Sciatic nerve (tissue), 2 donors: Measurements from ENCODE around the gene PTPRN2. TPM values are rescaled to one million over a fixed set of nuclear protein-coding genes. Genes with fewer than 3 reads are reported as not detected.

ENCODE experiments used
- ATAC-seq: fragments of 200-7000 bp; cut with Tn5 transposase; one replicate; pipeline ENCODE4 v1.9.1; 2020; ENCODE audit warnings: mild to moderate bottlenecking, moderate library complexity
- DNase-seq: peaks from one replicate; pipeline ENCODE4 v3.0.0-alpha.2; 2020; ENCODE audit warnings: low spot score
- intact Hi-C: fragments of 100-400 bp; cut with DNase I; formaldehyde crosslinking; loops from one replicate; pipeline ENCODE4 v1.14.2; 2022
- total RNA-seq: library from RNA; stranded (reverse); fragmentation: NEBNext Ultra II Directional; extraction: Animal tissue kit (Norgen Biotek cat#: 25700); gene quantifications from one replicate; pipeline ENCODE4 v1.2.1, GENCODE V29; 2021
- donor health status: DM: no; HTN: no; CAD: no.
- donor health status: DM: no; HTN: no; CAD: no.

The PTPRN2 gene
- total RNA-seq, 1 donor from 2014 or later, result 12.7 TPM

GRCh38 chr7:157543791-157544190, 1043.8 kb downstream of the PTPRN2 start:
- DNase-seq (no peak), ATAC-seq (no peak)
- intact Hi-C loops, result no loop called here

GRCh38 chr7:157543276-157543675, 1044.3 kb downstream of the PTPRN2 start:
- DNase-seq (peak; percentile 43), ATAC-seq (no peak)
- intact Hi-C loops, result no loop called here

- no peak for ATAC-seq
- intact Hi-C loops, result no loop called here
- peak; percentile 38 for DNase-seq
Observed at GRCh38 chr7:157542068-157543021, 1045.3 kb downstream of the PTPRN2 start.

- ATAC-seq (no peak), DNase-seq (peak; percentile 45)
- intact Hi-C loops, result no loop called here
Observed at GRCh38 chr7:157541295-157542067, 1046.1 kb downstream of the PTPRN2 start.

GRCh38 chr7:157540606-157541294, 1046.9 kb downstream of the PTPRN2 start:
- intact Hi-C loops, result no loop called here
- ATAC-seq, result no peak
- DNase-seq, result peak; percentile 34

DNA sequence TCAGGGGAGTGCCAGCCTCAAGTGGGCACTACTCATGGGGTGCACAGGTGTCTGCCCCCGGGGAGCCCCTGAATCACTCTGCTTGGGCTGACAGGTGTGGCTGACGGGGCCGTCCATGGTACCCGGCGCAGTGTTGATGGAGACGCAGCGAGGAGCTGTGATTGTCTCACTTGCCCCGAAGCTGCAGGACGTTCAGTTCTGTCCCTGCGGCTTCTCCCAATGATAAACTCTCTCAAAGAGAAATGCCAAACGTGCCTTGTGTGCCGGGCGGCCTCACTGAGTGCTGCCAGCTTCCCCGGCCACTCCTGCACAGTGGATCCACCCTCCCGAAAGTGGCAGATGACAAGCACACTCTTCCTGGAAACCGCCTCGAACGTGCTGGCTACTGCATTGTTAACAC, 1047.6 kb downstream of the PTPRN2 start:
- no peak for ATAC-seq
- intact Hi-C loops, result no loop called here
- peak; percentile 54 for DNase-seq

DNA sequence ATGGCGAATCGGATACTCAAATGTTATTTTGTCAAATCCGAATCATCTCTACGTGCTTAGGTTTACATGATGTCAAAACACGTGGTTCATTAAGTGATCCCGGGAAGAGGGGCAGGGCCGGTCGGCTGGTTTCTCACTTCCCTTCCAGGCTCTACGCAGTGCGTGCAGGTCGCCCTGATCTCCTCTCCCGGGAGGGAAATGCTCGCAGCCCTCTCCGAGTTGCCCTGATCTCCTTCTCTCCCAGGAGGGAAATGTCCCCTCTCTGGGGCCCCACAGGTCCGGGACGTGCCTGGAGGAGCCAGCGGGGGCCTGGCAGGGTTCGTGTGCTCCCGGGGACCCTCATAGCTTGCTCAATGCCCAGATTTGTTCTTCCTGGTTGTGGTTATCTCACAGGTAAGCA, 1048.1 kb downstream of the PTPRN2 start:
- intact Hi-C loops, result no loop called here
- ATAC-seq (no peak), DNase-seq (peak; percentile 38)

DNA sequence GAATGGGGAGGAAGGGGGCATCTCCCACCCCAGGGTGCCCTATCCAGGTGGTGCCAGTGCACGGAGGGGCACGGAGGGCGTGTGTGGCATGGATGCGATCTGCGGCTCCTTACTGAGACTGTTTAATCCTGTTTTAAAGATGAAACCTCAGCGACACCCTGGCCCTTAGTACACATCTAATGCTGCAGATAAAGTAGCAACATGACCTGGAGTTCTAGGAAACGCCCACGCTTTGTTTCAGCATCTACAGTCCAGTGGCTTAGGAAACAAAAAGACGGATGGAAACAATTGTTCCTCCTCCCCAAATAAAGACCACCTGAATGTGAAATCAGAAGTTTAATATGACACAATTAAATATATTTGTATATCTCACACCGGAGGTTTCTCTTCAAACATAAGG, 1048.9 kb downstream of the PTPRN2 start:
- no peak for ATAC-seq
- intact Hi-C loops, result no loop called here
- peak; percentile 9 for DNase-seq

GRCh38 chr7:157538321-157538720, 1049.3 kb downstream of the PTPRN2 start:
- intact Hi-C loops, result no loop called here
- peak; percentile 42 for DNase-seq
- ATAC-seq, result no peak

GRCh38 chr7:157537056-157537455, 1050.6 kb downstream of the PTPRN2 start:
- intact Hi-C loops, result no loop called here
- DNase-seq (peak; percentile 1), ATAC-seq (no peak)

DNA sequence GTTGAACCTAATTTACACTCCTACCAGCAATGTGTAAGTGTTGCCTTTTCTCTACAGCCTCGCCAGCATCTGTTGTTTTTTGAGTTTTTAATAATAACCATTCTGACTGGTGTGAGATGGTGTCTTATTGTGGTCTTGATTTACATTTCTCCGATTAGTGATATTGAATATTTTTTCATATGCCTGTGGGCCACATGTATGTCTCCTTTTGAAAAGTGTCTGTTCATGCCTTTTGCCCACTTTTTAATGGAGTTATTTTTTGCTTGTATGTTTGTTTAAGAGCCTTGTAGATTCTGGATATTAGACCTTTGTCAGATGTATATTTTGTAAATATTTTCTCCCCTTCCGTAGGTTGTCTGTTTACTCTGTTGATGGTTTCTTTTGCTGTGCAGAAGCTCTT, 1055.6 kb downstream of the PTPRN2 start:
- ATAC-seq (no peak), DNase-seq (no peak)
- intact Hi-C loops, result no loop called here

GRCh38 chr7:157529768-157530560, 1057.7 kb downstream of the PTPRN2 start:
- intact Hi-C loops, result no loop called here
- DNase-seq (peak; percentile 19), ATAC-seq (no peak)

GRCh38 chr7:157528785-157529341, 1058.8 kb downstream of the PTPRN2 start:
- DNase-seq (peak; percentile 38), ATAC-seq (no peak)
- intact Hi-C loops, result no loop called here

- intact Hi-C loops, result no loop called here
- ATAC-seq, result no peak
- peak; percentile 27 for DNase-seq
Observed at GRCh38 chr7:157527686-157528085, 1059.9 kb downstream of the PTPRN2 start.

DNA sequence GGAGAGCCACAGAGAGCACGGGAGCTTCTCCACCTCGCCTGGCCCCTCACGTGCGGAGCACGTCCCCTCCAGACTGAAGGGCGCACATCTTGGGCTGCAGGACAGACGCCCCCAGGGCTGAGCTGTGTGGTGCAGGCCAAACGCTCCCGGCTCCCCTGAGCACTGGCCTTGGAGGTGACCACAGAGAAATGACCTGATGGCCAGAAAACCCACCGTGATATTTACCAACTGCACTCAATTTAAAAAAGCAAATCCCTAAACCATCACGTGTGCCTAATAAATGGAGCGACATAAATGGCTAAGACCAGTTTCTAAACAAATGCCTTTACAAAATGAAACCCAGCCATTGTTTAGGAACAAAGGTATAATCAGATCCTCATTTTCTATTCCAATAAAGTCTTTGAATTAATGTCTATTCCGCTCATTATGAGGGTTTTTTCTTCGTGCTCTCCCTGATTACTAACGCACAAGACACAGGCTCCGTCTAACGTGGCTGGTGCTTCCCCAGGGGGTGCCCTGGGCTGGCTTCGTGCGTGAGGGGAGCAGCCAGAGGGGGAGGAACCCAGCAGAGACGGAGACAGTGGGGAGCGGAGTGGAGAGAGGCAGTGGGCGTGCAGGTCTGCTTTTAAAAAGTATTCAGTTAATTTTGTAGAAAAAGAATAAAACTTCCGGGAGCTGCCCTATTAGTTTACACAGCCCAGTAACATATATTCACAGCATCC, 1060.5 kb downstream of the PTPRN2 start:
- no peak for ATAC-seq
- DNase-seq, result no peak
- intact Hi-C loops, result no loop called here

DNA sequence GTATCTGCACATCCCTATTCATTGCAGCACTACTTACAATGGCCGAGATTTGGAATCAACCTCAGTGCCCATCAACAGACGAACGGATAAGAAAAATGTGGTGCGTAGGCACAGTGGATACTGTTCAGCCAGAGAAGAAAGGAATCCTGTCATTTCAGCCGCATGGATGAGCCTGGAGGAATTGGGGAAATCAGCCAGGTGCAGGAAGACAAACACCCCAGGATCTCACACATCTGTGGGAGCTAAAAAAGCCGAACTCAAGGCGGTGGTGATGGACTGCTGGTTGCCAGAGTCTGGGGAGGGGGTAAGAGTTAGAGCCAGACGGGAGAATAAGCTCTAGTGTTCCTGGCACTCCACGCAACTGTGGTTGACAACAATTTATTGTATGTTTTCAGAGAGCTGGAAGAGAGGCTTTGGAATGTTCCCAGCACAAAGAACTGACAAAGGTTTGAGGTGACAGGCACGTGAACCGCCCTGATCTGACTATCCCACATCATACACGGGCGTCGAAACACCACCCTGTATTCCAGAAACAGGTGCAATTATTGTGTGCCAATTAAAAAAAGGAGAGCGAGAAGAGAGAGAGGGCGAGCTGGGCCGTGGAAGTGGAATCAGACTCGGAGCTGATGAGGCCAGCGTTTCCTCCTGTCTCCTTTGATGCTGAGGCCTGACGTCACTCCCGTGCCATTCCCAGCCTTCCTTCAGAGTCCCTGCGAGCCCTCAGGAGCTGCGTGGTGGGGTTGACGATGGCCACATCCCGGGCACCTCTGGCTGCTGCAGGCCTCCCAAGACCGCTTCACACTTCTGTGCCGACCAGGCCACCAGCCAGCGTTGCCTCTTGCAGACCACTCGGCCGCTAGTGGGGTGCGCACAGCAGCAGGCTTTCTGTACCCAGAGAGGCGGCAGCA, 1061.4 kb downstream of the PTPRN2 start:
- no peak for ATAC-seq
- peak; percentile 10 for DNase-seq
- intact Hi-C loops, result no loop called here

DNA sequence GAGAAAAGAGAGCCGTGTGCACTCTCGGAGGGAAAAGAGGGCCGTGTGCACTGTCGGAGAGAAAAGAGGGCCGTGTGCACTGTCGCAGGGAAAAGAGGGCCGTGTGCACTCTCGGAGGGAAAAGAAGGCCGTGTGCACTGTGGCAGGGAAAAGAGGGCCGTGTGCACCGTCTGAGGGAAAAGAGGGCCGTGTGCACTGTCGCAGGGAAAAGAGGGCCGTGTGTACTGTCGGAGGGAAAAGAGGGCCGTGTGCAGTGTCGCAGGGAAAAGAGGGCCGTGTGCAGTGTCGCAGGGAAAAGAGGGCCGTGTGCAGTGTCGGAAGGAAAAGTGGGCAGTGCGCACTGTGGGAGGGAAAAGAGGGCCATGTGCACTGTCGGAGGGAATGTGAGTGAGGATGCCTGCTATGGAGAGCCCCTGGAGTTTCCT, 1062.1 kb downstream of the PTPRN2 start:
- ATAC-seq (no peak), DNase-seq (no peak)
- intact Hi-C loops, result no loop called here
